Neural progenitor cell (in vitro differentiated cells): Measurements from ENCODE around the gene P4HA1.

ENCODE experiments used
- EZH2 ChIP-seq: fragments of 200-600 bp; sonication (generic); IDR thresholded peaks from 2 replicates; pipeline ENCODE4 v1.6.1; 2017; ENCODE audit warnings: antibody characterized with exemption, mild to moderate bottlenecking, moderate library complexity
- EZH2phosphoT487 ChIP-seq: fragments of 200-600 bp; sonication (generic); IDR thresholded peaks from 2 replicates; pipeline ENCODE4 v1.6.1; 2017; ENCODE audit warnings: antibody characterized with exemption
- TF ChIP-seq, protein P1 (sequence below): fragments of 200-600 bp; sonication (generic); IDR thresholded peaks from 2 replicates; pipeline ENCODE4 v1.5.1; 2017; ENCODE audit warnings: antibody characterized with exemption, mild to moderate bottlenecking

DNA sequence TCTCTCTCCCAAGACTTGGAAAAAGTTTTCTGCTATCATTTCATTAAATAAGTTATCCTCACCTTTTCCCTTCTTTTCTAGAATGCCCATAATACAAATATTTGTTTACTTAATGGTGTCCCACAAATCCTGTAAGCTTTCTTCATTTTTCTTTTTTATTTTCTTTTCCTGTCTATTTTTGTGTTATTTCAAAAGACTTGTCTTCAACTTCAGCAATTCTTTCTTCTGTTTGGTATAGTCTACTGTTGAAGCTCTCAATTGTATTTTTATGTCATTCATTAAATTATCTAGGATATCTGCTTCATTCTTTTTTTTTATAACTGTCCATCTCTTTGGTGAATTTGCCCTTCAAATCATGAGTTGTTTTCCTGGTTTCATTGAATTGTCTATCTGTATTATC is 117.0 kb downstream of the P4HA1 start:
- TF ChIP-seq, protein P1, sequence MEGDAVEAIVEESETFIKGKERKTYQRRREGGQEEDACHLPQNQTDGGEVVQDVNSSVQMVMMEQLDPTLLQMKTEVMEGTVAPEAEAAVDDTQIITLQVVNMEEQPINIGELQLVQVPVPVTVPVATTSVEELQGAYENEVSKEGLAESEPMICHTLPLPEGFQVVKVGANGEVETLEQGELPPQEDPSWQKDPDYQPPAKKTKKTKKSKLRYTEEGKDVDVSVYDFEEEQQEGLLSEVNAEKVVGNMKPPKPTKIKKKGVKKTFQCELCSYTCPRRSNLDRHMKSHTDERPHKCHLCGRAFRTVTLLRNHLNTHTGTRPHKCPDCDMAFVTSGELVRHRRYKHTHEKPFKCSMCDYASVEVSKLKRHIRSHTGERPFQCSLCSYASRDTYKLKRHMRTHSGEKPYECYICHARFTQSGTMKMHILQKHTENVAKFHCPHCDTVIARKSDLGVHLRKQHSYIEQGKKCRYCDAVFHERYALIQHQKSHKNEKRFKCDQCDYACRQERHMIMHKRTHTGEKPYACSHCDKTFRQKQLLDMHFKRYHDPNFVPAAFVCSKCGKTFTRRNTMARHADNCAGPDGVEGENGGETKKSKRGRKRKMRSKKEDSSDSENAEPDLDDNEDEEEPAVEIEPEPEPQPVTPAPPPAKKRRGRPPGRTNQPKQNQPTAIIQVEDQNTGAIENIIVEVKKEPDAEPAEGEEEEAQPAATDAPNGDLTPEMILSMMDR = no peak
- TF ChIP-seq EZH2 = no peak
- no peak for TF ChIP-seq EZH2phosphoT487
